CD4-positive, alpha-beta T cell (primary cell): Measurements from ENCODE around the gene SLC9A8. TPM values are rescaled to one million over a fixed set of nuclear protein-coding genes. Genes with fewer than 3 reads are reported as not detected.

Source experiments
- ATAC-seq: fragments of 200-7000 bp; cut with Tn5 transposase; one replicate; pipeline ENCODE4 v1.10.0; 2022; ENCODE audit warnings: mild to moderate bottlenecking; ENCODE audit not compliant: poor library complexity
- CTCF ChIA-PET: fragments of 350-600 bp; sonication (Branson Sonifier 250); formaldehyde crosslinking; loops from one replicate; lab custom pipeline; 2021; ENCODE audit warnings: antibody characterized with exemption, inconsistent platforms; lab: Charles Lee
- POLR2A ChIA-PET: fragments of 350-600 bp; sonication (Branson Sonifier 250); formaldehyde crosslinking; loops from one replicate; lab custom pipeline; 2021; ENCODE audit warnings: antibody characterized with exemption, inconsistent platforms; lab: Charles Lee
- DNase-seq, 14 experiments: peaks; one replicate each; pipeline ENCODE4 v3.0.0-alpha.2; 2013 to 2020; ENCODE audit warnings: mixed read lengths in 2 of 14
- H3K27ac ChIP-seq, 2 donors: one replicate each; pipeline versions ENCODE4 v1.5.1 to v1.7.0; 2013; ENCODE audit warnings: low read length in 2 of 2, low read depth in 1 of 2, mild to moderate bottlenecking in 1 of 2
- H3K27me3 ChIP-seq, 2 experiments: 1 replicate in 1 of 2; 2 replicates in 1 of 2; pipeline versions ENCODE4 v1.6.1 to v1.7.0; 2013; ENCODE audit warnings: low read length in 2 of 2, control low read depth in 1 of 2, mild to moderate bottlenecking in 1 of 2, moderate library complexity in 1 of 2; ENCODE audit not compliant: insufficient read depth in 2 of 2, control insufficient read depth in 1 of 2
- H3K36me3 ChIP-seq: one replicate; pipeline ENCODE4 v1.6.1; 2013; ENCODE audit warnings: low read length, control low read depth; ENCODE audit not compliant: insufficient read depth
- H3K4me1 ChIP-seq: one replicate; pipeline ENCODE4 v1.6.1; 2013; ENCODE audit warnings: low read length, control low read depth; ENCODE audit not compliant: insufficient read depth
- H3K4me3 ChIP-seq: one replicate; pipeline ENCODE4 v1.5.1; 2013; ENCODE audit warnings: mild to moderate bottlenecking, low read length, moderate library complexity
- H3K9me3 ChIP-seq, 2 experiments: 1 replicate in 1 of 2; 2 replicates in 1 of 2; pipeline versions ENCODE4 v1.6.1 to v1.7.0; 2013; ENCODE audit warnings: low read length in 2 of 2, mild to moderate bottlenecking in 2 of 2, control low read depth in 1 of 2, moderate library complexity in 1 of 2; ENCODE audit not compliant: control insufficient read depth in 1 of 2, insufficient read depth in 1 of 2
- H3K27ac Mint-ChIP-seq: one replicate; pipeline ENCODE4 v1.8.0; 2020; ENCODE audit warnings: mixed read lengths
- H3K27me3 Mint-ChIP-seq: one replicate; pipeline ENCODE4 v1.8.0; 2021; ENCODE audit warnings: mixed read lengths
- H3K36me3 Mint-ChIP-seq: one replicate; pipeline ENCODE4 v1.8.0; 2021; ENCODE audit warnings: low read depth, mixed read lengths
- H3K4me1 Mint-ChIP-seq: one replicate; pipeline ENCODE4 v1.8.0; 2021; ENCODE audit warnings: low read depth, mixed read lengths
- H3K4me3 Mint-ChIP-seq: one replicate; pipeline ENCODE4 v1.8.0; 2020; ENCODE audit warnings: mild to moderate bottlenecking, mixed read lengths
- H3K9me3 Mint-ChIP-seq: one replicate; pipeline ENCODE4 v1.8.0; 2020; ENCODE audit warnings: mixed read lengths
- intact Hi-C, 2 experiments: fragments of 100-400 bp; cut with DNase I in 1 of 2; cut with micrococcal nuclease in 1 of 2; formaldehyde crosslinking; loops; one replicate each; pipeline versions ENCODE4 v1.15.1 to v1.9.0; 2023 to 2025; cut with DNase I, micrococcal nuclease
- total RNA-seq, 174 experiments: library from RNA in 2 of 174; stranded (reverse) in 2 of 174; gene quantifications; one replicate each; pipeline ENCODE4 v1.2.3 and lab custom pipeline; 2021 to 2026
- TF ChIP-seq, protein P1 (sequence below): fragments of 200-600 bp; IDR thresholded peaks from one replicate; pipeline ENCODE4 v1.8.0; 2022; ENCODE audit warnings: antibody characterized with exemption, mild to moderate bottlenecking

Gene SLC9A8
- total RNA-seq, 2 experiments from 2014 or later: 29.5 to 30.2 TPM

DNA sequence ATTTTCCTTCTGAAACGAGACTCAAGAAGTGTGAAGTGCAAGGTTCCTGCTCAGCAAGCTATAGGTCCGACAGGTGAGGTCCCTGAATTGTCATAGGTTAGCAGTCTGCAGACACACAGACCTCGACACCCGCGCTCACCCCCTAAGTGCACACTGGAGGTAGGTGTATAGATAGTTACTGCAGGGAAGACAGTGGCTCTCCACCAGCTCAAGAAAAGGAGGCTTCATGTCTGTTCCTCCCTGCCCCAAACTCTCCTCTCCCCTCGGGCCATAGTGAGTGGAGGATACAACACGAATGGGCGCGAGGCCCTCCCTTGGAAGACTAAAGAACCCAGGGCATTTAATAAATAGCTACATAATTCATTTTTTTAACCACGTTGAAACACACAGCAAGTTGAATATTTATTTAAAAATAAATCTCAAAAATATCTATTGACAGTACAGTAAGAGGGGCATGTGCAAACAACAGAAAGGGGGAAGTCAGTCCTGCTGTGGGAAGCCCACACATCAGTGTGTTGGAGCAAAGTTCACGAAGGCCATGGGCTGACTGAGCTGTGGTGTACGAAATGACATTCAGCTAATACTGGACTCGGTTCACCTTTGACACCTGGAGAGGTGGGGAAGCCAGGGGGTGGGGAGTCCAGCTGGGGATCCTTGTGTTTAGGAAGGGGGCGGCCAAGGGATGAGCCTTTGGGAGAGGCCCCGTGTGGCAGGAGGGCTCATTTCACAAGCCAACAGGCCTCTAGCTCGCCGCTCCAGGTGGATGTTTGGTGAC, 92.0 kb downstream of the SLC9A8 start:
- H3K36me3 ChIP-seq: peaks cover 52% of the 10 kb centered on the region
- intact Hi-C loops: no loop called here
- H3K4me1 Mint-ChIP-seq: peaks cover 6% of the 10 kb centered on the region
- no peaks in the 10 kb centered on the region for H3K4me1 ChIP-seq
- ChIA-PET CTCF (no interaction called here), POLR2A (no interaction called here)
- TF ChIP-seq, protein P1, sequence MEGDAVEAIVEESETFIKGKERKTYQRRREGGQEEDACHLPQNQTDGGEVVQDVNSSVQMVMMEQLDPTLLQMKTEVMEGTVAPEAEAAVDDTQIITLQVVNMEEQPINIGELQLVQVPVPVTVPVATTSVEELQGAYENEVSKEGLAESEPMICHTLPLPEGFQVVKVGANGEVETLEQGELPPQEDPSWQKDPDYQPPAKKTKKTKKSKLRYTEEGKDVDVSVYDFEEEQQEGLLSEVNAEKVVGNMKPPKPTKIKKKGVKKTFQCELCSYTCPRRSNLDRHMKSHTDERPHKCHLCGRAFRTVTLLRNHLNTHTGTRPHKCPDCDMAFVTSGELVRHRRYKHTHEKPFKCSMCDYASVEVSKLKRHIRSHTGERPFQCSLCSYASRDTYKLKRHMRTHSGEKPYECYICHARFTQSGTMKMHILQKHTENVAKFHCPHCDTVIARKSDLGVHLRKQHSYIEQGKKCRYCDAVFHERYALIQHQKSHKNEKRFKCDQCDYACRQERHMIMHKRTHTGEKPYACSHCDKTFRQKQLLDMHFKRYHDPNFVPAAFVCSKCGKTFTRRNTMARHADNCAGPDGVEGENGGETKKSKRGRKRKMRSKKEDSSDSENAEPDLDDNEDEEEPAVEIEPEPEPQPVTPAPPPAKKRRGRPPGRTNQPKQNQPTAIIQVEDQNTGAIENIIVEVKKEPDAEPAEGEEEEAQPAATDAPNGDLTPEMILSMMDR: no peak
- ATAC-seq (no peak), DNase-seq (peak in 1 of 14 experiments; percentile 8)
- no peaks in the 10 kb centered on the region for H3K9me3 Mint-ChIP-seq
- no peaks in the 10 kb centered on the region for H3K9me3 ChIP-seq
- H3K4me3 ChIP-seq: no peak overlapping the region
- no peak overlapping the region for H3K27ac ChIP-seq
- peaks cover 56% of the 10 kb centered on the region for H3K36me3 Mint-ChIP-seq
- no peaks in the 10 kb centered on the region for H3K27me3 ChIP-seq
- no peaks in the 10 kb centered on the region for H3K27me3 Mint-ChIP-seq
- H3K4me3 Mint-ChIP-seq: no peak overlapping the region
- H3K27ac Mint-ChIP-seq: no peak overlapping the region

DNA sequence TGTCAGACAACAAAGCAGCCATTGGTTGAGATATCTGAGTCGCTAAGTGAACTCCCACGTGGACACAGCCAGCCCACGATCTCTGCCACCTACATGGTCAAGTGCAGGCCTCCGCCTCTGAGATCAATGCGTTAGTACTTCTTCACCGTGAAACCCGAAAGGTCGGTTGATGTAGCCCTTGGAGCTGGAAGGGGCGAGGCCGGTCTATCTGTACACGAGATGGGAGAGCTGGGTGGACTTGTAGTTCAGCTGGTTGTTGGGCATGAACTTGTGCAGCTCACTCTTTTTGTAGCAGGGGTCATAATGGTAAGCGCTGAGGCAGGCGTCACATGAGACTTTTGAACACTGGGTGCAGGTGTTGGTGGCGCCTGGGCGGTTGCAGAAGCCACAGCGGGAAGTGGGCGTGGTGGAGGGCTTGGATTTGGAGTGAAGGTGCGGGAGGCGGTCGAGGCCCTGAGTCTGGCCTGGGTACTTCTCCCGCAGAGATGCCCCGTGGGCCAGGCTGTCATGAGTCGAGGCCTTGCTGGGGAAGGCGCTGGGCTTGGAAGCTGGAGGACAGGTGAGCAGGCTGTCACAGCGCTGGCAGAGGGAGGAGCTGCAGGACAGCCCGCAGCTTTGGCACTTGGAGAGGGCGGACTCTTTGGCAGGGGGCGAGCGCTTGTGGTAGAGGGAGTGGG, 92.9 kb downstream of the SLC9A8 start:
- Mint-ChIP-seq H3K4me3 (no peak overlapping the region), H3K9me3 (no peaks in the 10 kb centered on the region), H3K36me3 (peaks cover 64% of the 10 kb centered on the region), H3K27me3 (no peaks in the 10 kb centered on the region), H3K4me1 (peaks cover 9% of the 10 kb centered on the region), H3K27ac (peak overlapping the region; percentile 65)
- peaks cover 58% of the 10 kb centered on the region for H3K36me3 ChIP-seq
- TF ChIP-seq, protein P1: no peak
- ATAC-seq (no peak), DNase-seq (no peak)
- CTCF ChIA-PET: no interaction called here
- no peaks in the 10 kb centered on the region for H3K9me3 ChIP-seq
- no peak overlapping the region for H3K4me3 ChIP-seq
- no peak overlapping the region for H3K27ac ChIP-seq
- H3K27me3 ChIP-seq: no peaks in the 10 kb centered on the region
- intact Hi-C loops: no loop called here
- POLR2A ChIA-PET: no interaction called here
- H3K4me1 ChIP-seq: no peaks in the 10 kb centered on the region

DNA sequence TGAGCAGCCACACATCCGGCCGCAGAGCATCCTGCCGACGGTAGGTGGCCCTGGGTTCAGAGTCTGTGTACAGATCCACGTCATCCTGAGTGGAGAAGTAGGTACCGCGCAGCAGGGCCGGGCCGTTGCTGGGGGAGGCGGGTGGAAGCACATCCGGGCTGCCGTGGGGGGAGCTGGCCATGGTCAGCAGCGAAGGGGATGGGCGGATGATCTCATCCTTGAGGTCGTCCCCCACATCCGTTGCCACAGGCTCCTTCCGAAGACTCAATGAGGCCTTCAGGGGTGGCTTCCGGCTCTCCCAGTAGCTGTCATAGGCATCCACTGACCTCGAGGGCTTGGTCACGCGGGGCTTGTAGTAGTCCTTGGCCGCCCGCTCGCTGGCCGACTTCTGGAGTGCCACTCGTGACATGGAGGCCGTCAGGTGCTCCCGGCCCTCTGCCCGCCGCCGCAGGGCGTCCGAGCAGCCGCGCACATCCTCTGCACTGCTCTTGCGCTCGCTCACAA, 93.5 kb downstream of the SLC9A8 start:
- no peak for ATAC-seq
- Histone ChIP-seq H3K27ac (no peak overlapping the region), H3K27me3 (no peaks in the 10 kb centered on the region), H3K9me3 (no peaks in the 10 kb centered on the region), H3K4me3 (no peak overlapping the region), H3K36me3 (peaks cover 58% of the 10 kb centered on the region), H3K4me1 (no peaks in the 10 kb centered on the region)
- Mint-ChIP-seq H3K36me3 (peaks cover 64% of the 10 kb centered on the region), H3K27ac (no peak overlapping the region), H3K4me3 (no peak overlapping the region), H3K4me1 (peaks cover 9% of the 10 kb centered on the region), H3K9me3 (no peaks in the 10 kb centered on the region), H3K27me3 (no peaks in the 10 kb centered on the region)
- POLR2A ChIA-PET: no interaction called here
- DNase-seq: no peak
- intact Hi-C loops: no loop called here
- TF ChIP-seq, protein P1: no peak
- CTCF ChIA-PET: no interaction called here
